Lung (tissue), 12 donors: Measurements from ENCODE around the gene ITGB7. TPM values are rescaled to one million over a fixed set of nuclear protein-coding genes. Genes with fewer than 3 reads are reported as not detected.

Experiments used
- ATAC-seq: fragments of 200-7000 bp; cut with Tn5 transposase; one replicate; pipeline ENCODE4 v1.9.1; 2020; ENCODE audit warnings: moderate number of reproducible peaks; ENCODE audit not compliant: insufficient read depth, low FRiP score
- DNase-seq, 3 donors: peaks; one replicate each; pipeline ENCODE4 v3.0.0-alpha.2; 2013 to 2017
- H3K27ac ChIP-seq, 2 donors: one replicate each; pipeline ENCODE4 v1.5.1; 2013; ENCODE audit warnings: mild to moderate bottlenecking in 2 of 2, moderate library complexity in 2 of 2, control low read depth in 1 of 2, inconsistent platforms in 1 of 2, low read depth in 1 of 2, low read length in 1 of 2
- H3K27me3 ChIP-seq, 3 donors: one replicate each; pipeline ENCODE4 v1.5.1; 2013; ENCODE audit warnings: low read length in 2 of 3; ENCODE audit not compliant: control insufficient read depth in 3 of 3, insufficient read depth in 3 of 3
- H3K36me3 ChIP-seq, 4 donors: one replicate each; pipeline ENCODE4 v1.5.1; 2013; ENCODE audit warnings: low read length in 4 of 4, mild to moderate bottlenecking in 1 of 4, moderate library complexity in 1 of 4; ENCODE audit not compliant: control insufficient read depth in 4 of 4, insufficient read depth in 4 of 4
- H3K4me1 ChIP-seq, 5 donors: one replicate each; pipeline ENCODE4 v1.5.1; 2013; ENCODE audit warnings: low read length in 5 of 5, mild to moderate bottlenecking in 2 of 5, moderate library complexity in 1 of 5; ENCODE audit not compliant: control insufficient read depth in 5 of 5, insufficient read depth in 5 of 5
- H3K4me3 ChIP-seq: one replicate; pipeline ENCODE4 v1.5.1; 2013; ENCODE audit warnings: mild to moderate bottlenecking, control low read depth, moderate library complexity
- H3K9ac ChIP-seq, 2 donors: one replicate each; pipeline ENCODE4 v1.5.1; 2013; ENCODE audit warnings: low read length in 2 of 2, control low read depth in 1 of 2; ENCODE audit not compliant: insufficient read depth in 1 of 2
- H3K9me3 ChIP-seq, 4 donors: one replicate each; pipeline ENCODE4 v1.5.1; 2013; ENCODE audit warnings: low read length in 3 of 4, mild to moderate bottlenecking in 1 of 4, moderate library complexity in 1 of 4; ENCODE audit not compliant: control insufficient read depth in 4 of 4, insufficient read depth in 3 of 4
- CTCF ChIP-seq: IDR thresholded peaks from 2 replicates; pipeline ENCODE4 v1.5.1; 2012; ENCODE audit warnings: mild to moderate bottlenecking; ENCODE audit errors: control extremely low read depth, extremely low read depth
- WGBS, 2 donors: extraction: QIAGEN DNeasy Blood & Tissue Kit; methylation state at CpG; one replicate each; pipeline ENCODE4 v1.1.7; 2013; 5-methylcytosine and 5-hydroxymethylcytosine counted together
- polyA plus RNA-seq, 2 donors: library from polyadenylated mRNA; stranded (reverse); fragments of 200-250 nt; gene quantifications; one replicate each; pipeline ENCODE4 v1.2.1, GENCODE V29; 2013
- total RNA-seq, 2 donors: library from RNA; depleted of rRNA in 1 of 2; stranded (reverse); fragments of >200 nt in 1 of 2; gene quantifications; one replicate each; pipeline ENCODE4 v1.2.1, GENCODE V29; 2014 to 2021
- donor health status: control.
- donor health status: control.
- donor health status: Bipolar disorder and iron deficiency.
- donor health status: healthy.
- donor health status: DM: yes; HTN: yes; CAD: no.

Gene ITGB7
- total and polyA plus RNA-seq, 4 donors, result 2.3 to 7.9 (median 5.0) TPM

GRCh38 chr12:53195516-53196420 lies 11.3 kb downstream of the ITGB7 start:
- Histone ChIP-seq H3K36me3 (peaks cover 0 to 13% (median 2%) of the 10 kb centered on the region in 4 donors), H3K9ac (no peak overlapping the region), H3K4me3 (no peak overlapping the region), H3K9me3 (no peaks in the 10 kb centered on the region), H3K27ac (no peak overlapping the region), H3K4me1 (peaks cover 0 to 10% (median 0%) of the 10 kb centered on the region in 5 donors), H3K27me3 (no peaks in the 10 kb centered on the region)
- WGBS, 2 donors, result 81 to 88% methylated on average over 10 of the region's 10 CpGs
- no peak for DNase-seq
- TF ChIP-seq CTCF, result no peak
- no peak for ATAC-seq

- H3K36me3 ChIP-seq, result peaks cover 0 to 13% (median 2%) of the 10 kb centered on the region in 4 donors
- no peak overlapping the region for H3K4me3 ChIP-seq
- TF ChIP-seq CTCF, result no peak
- DNase-seq (no peak), ATAC-seq (no peak)
- H3K4me1 ChIP-seq, result peaks cover 0 to 10% (median 0%) of the 10 kb centered on the region in 5 donors
- no peaks in the 10 kb centered on the region for H3K9me3 ChIP-seq
- no peak overlapping the region for H3K27ac ChIP-seq
- no peaks in the 10 kb centered on the region for H3K27me3 ChIP-seq
- 97 to 98% methylated on average over 1 of the region's 1 CpG for WGBS, 2 donors
- no peak overlapping the region for H3K9ac ChIP-seq
Observed at GRCh38 chr12:53194973-53195372, 12.1 kb downstream of the ITGB7 start.

- DNase-seq (no peak), ATAC-seq (no peak)
- Histone ChIP-seq H3K36me3 (peaks cover 0 to 13% (median 2%) of the 10 kb centered on the region in 4 donors), H3K27ac (no peak overlapping the region), H3K27me3 (no peaks in the 10 kb centered on the region), H3K9me3 (no peaks in the 10 kb centered on the region), H3K4me1 (peaks cover 0 to 10% (median 0%) of the 10 kb centered on the region in 5 donors), H3K9ac (no peak overlapping the region), H3K4me3 (no peak overlapping the region)
- TF ChIP-seq CTCF, result no peak
- 75 to 85% methylated on average over 11 of the region's 11 CpGs for WGBS, 2 donors
Observed at GRCh38 chr12:53193985-53194716, 12.9 kb downstream of the ITGB7 start.
